OCI-LY7 (cell line): ENCODE measurements around the gene A2ML1. TPM values are rescaled to one million over a fixed set of nuclear protein-coding genes. Genes with fewer than 3 reads are reported as not detected.
"Not testable (repeated sequence)": the region's sequence is repeated elsewhere in the genome, so short reads cannot be mapped to it uniquely, and the experiment has no call there.

ENCODE experiments used
- BruUV-seq: library from RNA; stranded (reverse); fragments of 400-500 nt; replicated peaks from 2 replicates; lab custom pipeline; 2021; lab: Mats Ljungman, UMichigan
- CTCF ChIA-PET: fragments of 300-600 bp; sonication (Branson Sonifier 250); formaldehyde crosslinking; loops from one replicate; lab custom pipeline; 2022; ENCODE audit warnings: antibody characterized with exemption; ENCODE audit not compliant: unreplicated experiment; lab: Charles Lee
- POLR2A ChIA-PET: fragments of 300-600 bp; sonication (Branson Sonifier 250); formaldehyde crosslinking; loops from one replicate; lab custom pipeline; 2022; ENCODE audit warnings: antibody characterized with exemption; lab: Charles Lee
- DNase-seq: peaks from one replicate; pipeline ENCODE4 v3.0.0-alpha.2; 2015; ENCODE audit warnings: low spot score
- H2AFZ ChIP-seq: fragments of 200-600 bp; sonication (generic), shearing (Covaris generic); 2 replicates; pipeline ENCODE4 v1.6.1; 2014; ENCODE audit warnings: mild to moderate bottlenecking, antibody characterized with exemption, low read length, moderate library complexity
- H3K27ac ChIP-seq: fragments of 200-600 bp; sonication (generic); 2 replicates; pipeline ENCODE4 v1.5.1; 2014; ENCODE audit warnings: mixed run types, low read depth, mild to moderate bottlenecking, moderate library complexity, low read length, inconsistent platforms; ENCODE audit not compliant: poor library complexity, severe bottlenecking
- H3K36me3 ChIP-seq: fragments of 200-600 bp; sonication (generic); 2 replicates; pipeline ENCODE4 v1.6.1; 2014; ENCODE audit warnings: mild to moderate bottlenecking, antibody characterized with exemption, low read length, moderate library complexity, mixed read lengths; ENCODE audit not compliant: insufficient read depth
- H3K4me1 ChIP-seq: fragments of 200-600 bp; sonication (generic); 2 replicates; pipeline ENCODE4 v1.5.1; 2014; ENCODE audit warnings: mild to moderate bottlenecking, low read length; ENCODE audit not compliant: insufficient read depth, poor library complexity, severe bottlenecking
- H3K4me2 ChIP-seq: fragments of 200-600 bp; sonication (generic); 2 replicates; pipeline ENCODE4 v1.6.1; 2014; ENCODE audit warnings: mild to moderate bottlenecking, low read length
- H3K4me3 ChIP-seq: fragments of 200-600 bp; sonication (generic); 2 replicates; pipeline ENCODE4 v1.5.1; 2014; ENCODE audit warnings: mild to moderate bottlenecking, low read depth, low read length; ENCODE audit not compliant: poor library complexity, severe bottlenecking
- H3K79me2 ChIP-seq: fragments of 200-600 bp; sonication (generic); 2 replicates; pipeline ENCODE4 v1.6.1; 2016; ENCODE audit warnings: low read depth, mild to moderate bottlenecking, low read length, moderate library complexity, mixed read lengths; ENCODE audit not compliant: insufficient read depth
- H3K9me2 ChIP-seq: fragments of 200-600 bp; sonication (generic); 2 replicates; pipeline ENCODE4 v1.6.1; 2016; ENCODE audit warnings: mild to moderate bottlenecking, low read length, mixed read lengths; ENCODE audit not compliant: insufficient read depth
- H3K9me3 ChIP-seq: fragments of 200-600 bp; sonication (generic); 2 replicates; pipeline ENCODE4 v1.6.1; 2014; ENCODE audit warnings: mild to moderate bottlenecking, mixed run types, low read length, mixed read lengths
- H4K20me1 ChIP-seq: fragments of 200-600 bp; sonication (generic); 2 replicates; pipeline ENCODE4 v1.6.1; 2014; ENCODE audit warnings: mild to moderate bottlenecking, antibody characterized with exemption, low read length, moderate library complexity, mixed read lengths; ENCODE audit not compliant: insufficient read depth
- EZH2phosphoT487 ChIP-seq: fragments of 200-600 bp; sonication (generic); IDR thresholded peaks from 2 replicates; pipeline ENCODE4 v1.6.1; 2018; ENCODE audit warnings: low read depth, borderline replicate concordance, mild to moderate bottlenecking, mixed run types, antibody characterized with exemption, low read length, moderate library complexity, mixed read lengths
- intact Hi-C: fragments of 100-400 bp; cut with micrococcal nuclease; formaldehyde crosslinking; loops from one replicate; pipeline ENCODE4 v1.10.0; 2022; ENCODE audit not compliant: unreplicated experiment
- total RNA-seq, 2 experiments: library from RNA; depleted of rRNA in 1 of 2; stranded (reverse); fragments of >200 nt in 1 of 2; shearing (Covaris generic) in 1 of 2; gene quantifications; 2 replicates each; pipeline ENCODE4 v1.2.3, GENCODE V29; 2014 to 2022
- TF ChIP-seq, protein P1 (sequence below): fragments of 200-600 bp; sonication (generic); conservative IDR thresholded peaks from 2 replicates; pipeline ENCODE4 v1.5.1; 2014; ENCODE audit warnings: mild to moderate bottlenecking, antibody characterized with exemption, low read length, moderate library complexity, mixed read lengths

A2ML1 gene
- total RNA-seq, 2 experiments from 2014 or later, result not detected

DNA sequence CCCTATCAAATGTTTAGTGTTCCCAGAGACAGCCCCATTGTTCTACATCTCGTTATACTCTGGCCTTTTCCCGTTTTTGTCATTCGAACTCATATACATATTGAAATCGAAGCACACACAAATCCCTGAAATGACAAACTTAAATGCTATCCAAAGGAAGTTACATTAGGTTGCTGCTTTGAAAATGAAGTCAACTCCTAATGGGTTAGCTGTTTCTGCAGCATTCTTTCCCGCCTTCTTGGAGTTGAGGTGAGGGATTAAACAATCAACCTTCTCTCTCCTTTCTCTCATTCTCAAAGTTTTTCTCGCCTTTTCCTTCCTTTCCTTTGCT lies 91.2 kb downstream of the A2ML1 start:
- POLR2A ChIA-PET, result interaction anchor here (0.6 to 2.0 kb wide), 2 partner anchors 37 to 371 kb away, joined by 4 read pairs; no protein-coding TSS in a partner anchor

DNA sequence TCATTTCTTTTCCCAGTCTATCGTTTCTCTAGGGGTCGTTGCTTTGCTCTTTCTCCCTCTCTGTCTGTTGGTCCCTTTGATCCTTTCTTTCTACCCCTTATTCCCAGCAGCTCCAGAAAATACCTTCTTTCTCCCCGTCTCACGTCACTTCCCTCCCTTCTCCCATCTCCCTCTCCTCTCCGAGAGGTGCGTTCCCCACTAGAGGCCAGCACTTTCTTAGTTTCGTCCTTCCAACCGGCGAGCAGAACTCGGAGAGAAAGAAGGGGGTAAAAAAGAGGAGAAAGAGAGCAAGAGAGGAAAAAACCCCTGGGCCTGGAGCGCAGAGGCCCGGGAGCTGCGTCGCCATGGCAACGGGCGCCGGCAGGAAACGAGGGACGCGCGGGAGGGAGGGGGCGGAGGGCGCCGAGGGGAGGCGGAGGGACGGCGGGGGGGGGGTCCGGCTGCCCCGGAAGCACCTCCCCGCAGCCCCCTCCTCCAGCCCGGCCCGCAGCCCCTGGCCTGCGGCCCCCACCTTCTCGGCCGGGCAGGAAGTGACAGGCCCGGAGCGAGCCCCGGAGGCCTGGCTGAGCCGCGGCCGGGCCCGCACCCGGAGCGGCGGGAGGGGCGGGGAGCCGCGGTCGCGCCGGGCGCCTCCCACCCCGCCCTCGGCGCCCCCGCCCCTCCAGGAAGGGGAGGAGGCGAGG lies 91.8 kb downstream of the A2ML1 start, which contains the start of gene PHC1:
Gene PHC1, plus strand, starts transcription at position 477 of the 683 bp plus-strand sequence. CDS start 3,169 bp downstream, outside the sequence.
- Histone ChIP-seq H3K4me1 (peaks cover 43% of the 10 kb centered on the region), H2AFZ (peak within 1 kb of the TSS; percentile 98), H3K79me2 (peaks cover 16% of the 10 kb centered on the region; the same call in 1 of the 2 replicates), H3K4me2 (peak within 1 kb of the TSS; percentile 89), H3K27ac (peak within 1 kb of the TSS; percentile 56), H3K4me3 (peak within 1 kb of the TSS; percentile 87)
- H4K20me1 ChIP-seq, H3K36me3 ChIP-seq, H3K9me2 ChIP-seq, intact Hi-C loops, H3K9me3 ChIP-seq, BruUV-seq: not testable (repeated sequence)
- TF ChIP-seq, protein P1, sequence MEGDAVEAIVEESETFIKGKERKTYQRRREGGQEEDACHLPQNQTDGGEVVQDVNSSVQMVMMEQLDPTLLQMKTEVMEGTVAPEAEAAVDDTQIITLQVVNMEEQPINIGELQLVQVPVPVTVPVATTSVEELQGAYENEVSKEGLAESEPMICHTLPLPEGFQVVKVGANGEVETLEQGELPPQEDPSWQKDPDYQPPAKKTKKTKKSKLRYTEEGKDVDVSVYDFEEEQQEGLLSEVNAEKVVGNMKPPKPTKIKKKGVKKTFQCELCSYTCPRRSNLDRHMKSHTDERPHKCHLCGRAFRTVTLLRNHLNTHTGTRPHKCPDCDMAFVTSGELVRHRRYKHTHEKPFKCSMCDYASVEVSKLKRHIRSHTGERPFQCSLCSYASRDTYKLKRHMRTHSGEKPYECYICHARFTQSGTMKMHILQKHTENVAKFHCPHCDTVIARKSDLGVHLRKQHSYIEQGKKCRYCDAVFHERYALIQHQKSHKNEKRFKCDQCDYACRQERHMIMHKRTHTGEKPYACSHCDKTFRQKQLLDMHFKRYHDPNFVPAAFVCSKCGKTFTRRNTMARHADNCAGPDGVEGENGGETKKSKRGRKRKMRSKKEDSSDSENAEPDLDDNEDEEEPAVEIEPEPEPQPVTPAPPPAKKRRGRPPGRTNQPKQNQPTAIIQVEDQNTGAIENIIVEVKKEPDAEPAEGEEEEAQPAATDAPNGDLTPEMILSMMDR, result peak; percentile 63
- POLR2A ChIA-PET, result interaction anchor here (0.5 to 2.0 kb wide), 4 partner anchors 25 to 123 kb away, joined by 3 to 5 read pairs (median 4); no protein-coding TSS in a partner anchor
- CTCF ChIA-PET, result interaction anchor here (0.5 to 0.8 kb wide), 2 partner anchors 16 to 37 kb away, joined by 3 to 5 read pairs; no protein-coding TSS in a partner anchor
- peak; percentile 84 for DNase-seq

More for the DNA sequence above, 91.2 kb downstream of the A2ML1 start:
- H4K20me1 ChIP-seq, result no peaks in the 10 kb centered on the region
- DNase-seq, result no peak
- no TSS peak for BruUV-seq
- TF ChIP-seq, protein P1, result no peak
- TF ChIP-seq EZH2phosphoT487, result no peak
- CTCF ChIA-PET, result interaction anchor here (0.5 to 0.8 kb wide), 2 partner anchors 16 to 38 kb away, joined by 3 to 5 read pairs; no protein-coding TSS in a partner anchor
- H3K4me2 ChIP-seq, result peak overlapping the region; percentile 87
- H3K4me1 ChIP-seq, result peaks cover 43% of the 10 kb centered on the region
- intact Hi-C loops, result loop anchor here (2.0 kb wide), 1 partner anchor 35 kb away; the partner anchor contains the start of gene M6PR
- H3K79me2 ChIP-seq, result peaks cover 16% of the 10 kb centered on the region; the same call in 1 of the 2 replicates
- H3K4me3 ChIP-seq, result peak overlapping the region; percentile 87
- no peaks in the 10 kb centered on the region for H3K9me2 ChIP-seq
- H2AFZ ChIP-seq, result peak overlapping the region; percentile 98
- peak overlapping the region; percentile 56 for H3K27ac ChIP-seq
- peaks cover 5% of the 10 kb centered on the region for H3K36me3 ChIP-seq
- H3K9me3 ChIP-seq, result no peaks in the 10 kb centered on the region
